GM23338 (cell line): ENCODE measurements around the gene SPSB4. TPM values are rescaled to one million over a fixed set of nuclear protein-coding genes. Genes with fewer than 3 reads are reported as not detected.

Experiments
- ATAC-seq: fragments of 200-7000 bp; cut with Tn5 transposase; 3 replicates; pipeline ENCODE4 v1.9.1; 2020
- DNase-seq: peaks from one replicate; pipeline ENCODE4 v3.0.0-alpha.2; 2015; ENCODE audit warnings: low spot score
- H2AFZ ChIP-seq: fragments of 200-600 bp; sonication (generic); 2 replicates; pipeline ENCODE4 v1.8.0; 2016; ENCODE audit warnings: antibody characterized with exemption, mild to moderate bottlenecking, moderate library complexity
- H3F3A ChIP-seq: fragments of 200-600 bp; sonication (generic); replicated peaks from 2 replicates; pipeline ENCODE4 v1.8.0; 2017; ENCODE audit warnings: antibody characterized with exemption, mixed run types, low read depth
- H3K27ac ChIP-seq: fragments of 200-600 bp; sonication (generic); 2 replicates; pipeline ENCODE4 v1.6.1; 2016; ENCODE audit warnings: low read depth
- H3K27me3 ChIP-seq: fragments of 200-600 bp; sonication (generic); 2 replicates; pipeline ENCODE4 v1.8.0; 2016; ENCODE audit warnings: mild to moderate bottlenecking, mixed run types, moderate library complexity; ENCODE audit not compliant: insufficient read depth
- H3K36me3 ChIP-seq: fragments of 200-600 bp; sonication (generic); 2 replicates; pipeline ENCODE4 v1.8.0; 2016; ENCODE audit warnings: mild to moderate bottlenecking; ENCODE audit not compliant: insufficient read depth
- H3K4me1 ChIP-seq: fragments of 200-600 bp; sonication (generic); 2 replicates; pipeline ENCODE4 v1.8.0; 2016; ENCODE audit warnings: mild to moderate bottlenecking, moderate library complexity; ENCODE audit not compliant: insufficient read depth
- H3K4me2 ChIP-seq: fragments of 200-600 bp; sonication (generic); 2 replicates; pipeline ENCODE4 v1.7.1; 2017; ENCODE audit warnings: mixed run types
- H3K4me3 ChIP-seq: fragments of 200-600 bp; sonication (generic); 2 replicates; pipeline ENCODE4 v1.6.1; 2016; ENCODE audit warnings: mixed run types
- H3K79me2 ChIP-seq: fragments of 200-600 bp; sonication (generic); replicated peaks from 2 replicates; pipeline ENCODE4 v1.8.0; 2017; ENCODE audit warnings: mild to moderate bottlenecking; ENCODE audit not compliant: insufficient read depth
- H3K9me2 ChIP-seq: fragments of 200-600 bp; sonication (generic); 2 replicates; pipeline ENCODE4 v1.8.0; 2017; ENCODE audit not compliant: insufficient read depth
- H4K20me1 ChIP-seq: fragments of 200-600 bp; sonication (generic); replicated peaks from 2 replicates; pipeline ENCODE4 v1.8.0; 2017; ENCODE audit warnings: mild to moderate bottlenecking; ENCODE audit not compliant: insufficient read depth
- H3K27ac Mint-ChIP-seq: 2 replicates; pipeline ENCODE4 v1.8.0; 2020; ENCODE audit warnings: inconsistent platforms, mild to moderate bottlenecking, moderate library complexity, mixed read lengths
- H3K27me3 Mint-ChIP-seq: 3 replicates; pipeline ENCODE4 v1.8.0; 2022; ENCODE audit warnings: low read depth, mild to moderate bottlenecking, moderate library complexity, mixed read lengths, inconsistent platforms; ENCODE audit not compliant: insufficient read depth, poor library complexity
- H3K36me3 Mint-ChIP-seq: 3 replicates; pipeline ENCODE4 v1.8.0; 2021; ENCODE audit warnings: low read depth, mild to moderate bottlenecking, inconsistent platforms, moderate library complexity, mixed read lengths
- H3K4me1 Mint-ChIP-seq: 3 replicates; pipeline ENCODE4 v1.8.0; 2020; ENCODE audit warnings: mild to moderate bottlenecking, inconsistent platforms, mixed read lengths
- H3K4me3 Mint-ChIP-seq: 3 replicates; pipeline ENCODE4 v1.8.0; 2021; ENCODE audit warnings: moderate library complexity, mild to moderate bottlenecking, inconsistent platforms, mixed read lengths
- H3K9me3 Mint-ChIP-seq: 3 replicates; pipeline ENCODE4 v1.8.0; 2020; ENCODE audit warnings: moderate library complexity, mild to moderate bottlenecking, inconsistent platforms, mixed read lengths
- ETS1 ChIP-seq: IDR thresholded peaks from 2 replicates; pipeline ENCODE4 v1.6.1; 2016; ENCODE audit warnings: antibody characterized with exemption
- EZH2phosphoT487 ChIP-seq: fragments of 200-600 bp; sonication (generic); IDR thresholded peaks from one replicate; pipeline ENCODE4 v1.8.1; 2018; ENCODE audit warnings: antibody characterized with exemption; ENCODE audit not compliant: unreplicated experiment
- JUNB ChIP-seq: IDR thresholded peaks from one replicate; pipeline ENCODE4 v1.6.1; 2016; ENCODE audit warnings: antibody characterized with exemption; ENCODE audit not compliant: unreplicated experiment
- POLR2AphosphoS5 ChIP-seq: IDR thresholded peaks from 2 replicates; pipeline ENCODE4 v1.6.1; 2016; ENCODE audit warnings: antibody characterized with exemption, low read depth
- REST ChIP-seq: IDR thresholded peaks from one replicate; pipeline ENCODE4 v1.6.1; 2018; ENCODE audit warnings: antibody characterized with exemption; ENCODE audit not compliant: unreplicated experiment
- STAT1 ChIP-seq: IDR thresholded peaks from one replicate; pipeline ENCODE4 v1.6.1; 2016; ENCODE audit warnings: antibody characterized with exemption; ENCODE audit not compliant: unreplicated experiment
- ZNF114 ChIP-seq: fragments of 250-450 bp; sonication (Bioruptor Pico); IDR thresholded peaks from 2 replicates; pipeline ENCODE4 v1.5.0; 2020; ENCODE audit warnings: mild to moderate bottlenecking, moderate library complexity
- ZNF331 ChIP-seq: fragments of 250-450 bp; sonication (Bioruptor Pico); IDR thresholded peaks from 2 replicates; pipeline ENCODE4 v1.5.0; 2020; ENCODE audit warnings: low read depth, mild to moderate bottlenecking, moderate library complexity
- ZNF462 ChIP-seq: fragments of 250-450 bp; sonication (Bioruptor Pico); IDR thresholded peaks from 2 replicates; pipeline ENCODE4 v1.5.0; 2020; ENCODE audit warnings: mild to moderate bottlenecking, moderate library complexity
- polyA plus RNA-seq: library from polyadenylated mRNA; unstranded; fragments of >200 nt; fragmentation: Nextera tagmentation; extraction: Ambion mirVana; gene quantifications from 2 replicates; pipeline ENCODE4 v1.2.1, GENCODE V29; 2016
- total RNA-seq: library from RNA; depleted of rRNA; stranded (reverse); fragments of >200 nt; shearing (Covaris generic); gene quantifications from 2 replicates; pipeline ENCODE4 v1.2.3, GENCODE V29; 2014

The SPSB4 gene
- total and polyA plus RNA-seq, 2 experiments from 2014 or later, result 6.7 to 25.9 TPM

- no peak overlapping the region for H3K27ac ChIP-seq
- H2AFZ ChIP-seq, result no peak overlapping the region
- H3K27me3 ChIP-seq, result no peaks in the 10 kb centered on the region
- Mint-ChIP-seq H3K27me3 (peaks cover 2% of the 10 kb centered on the region), H3K9me3 (peaks cover 9% of the 10 kb centered on the region), H3K4me1 (peaks cover 12% of the 10 kb centered on the region), H3K27ac (no peak overlapping the region), H3K4me3 (no peak overlapping the region), H3K36me3 (peaks cover 12% of the 10 kb centered on the region)
- DNase-seq, result no peak
- H3K9me2 ChIP-seq, result no peaks in the 10 kb centered on the region
- H3F3A ChIP-seq, result no peaks in the 10 kb centered on the region
- H3K4me3 ChIP-seq, result no peak overlapping the region
- H3K4me1 ChIP-seq, result no peaks in the 10 kb centered on the region
- no peaks in the 10 kb centered on the region for H3K79me2 ChIP-seq
- H3K36me3 ChIP-seq, result no peaks in the 10 kb centered on the region
- no peak for ATAC-seq
- no peaks in the 10 kb centered on the region; the same call in 1 of the 2 replicates for H4K20me1 ChIP-seq
- H3K4me2 ChIP-seq, result no peak overlapping the region
- no peak for TF ChIP-seq ZNF331 (CRISPR knock-in tag)
- TF ChIP-seq ETS1, result no peak
- TF ChIP-seq ZNF114 (CRISPR knock-in tag), result no peak
Measured at GRCh38 chr3:141110322-141110721, 59.2 kb downstream of the SPSB4 start.

- H3K4me3 Mint-ChIP-seq, result no peak overlapping the region
- no peak overlapping the region for H3K27ac Mint-ChIP-seq
- H3K4me2 ChIP-seq, result no peak overlapping the region
- peaks cover 12% of the 10 kb centered on the region for H3K36me3 Mint-ChIP-seq
- ATAC-seq, result no peak
- no peaks in the 10 kb centered on the region for H3F3A ChIP-seq
- DNase-seq, result no peak
- H3K9me2 ChIP-seq, result no peaks in the 10 kb centered on the region
- H3K9me3 Mint-ChIP-seq, result peaks cover 9% of the 10 kb centered on the region
- H3K4me1 ChIP-seq, result no peaks in the 10 kb centered on the region
- no peaks in the 10 kb centered on the region; the same call in 1 of the 2 replicates for H4K20me1 ChIP-seq
- H3K4me3 ChIP-seq, result no peak overlapping the region
- peaks cover 2% of the 10 kb centered on the region for H3K27me3 Mint-ChIP-seq
- no peaks in the 10 kb centered on the region for H3K36me3 ChIP-seq
- H2AFZ ChIP-seq, result no peak overlapping the region
- peaks cover 3% of the 10 kb centered on the region; the same call in 1 of the 3 replicates for H3K4me1 Mint-ChIP-seq
- H3K27me3 ChIP-seq, result no peaks in the 10 kb centered on the region
- no peaks in the 10 kb centered on the region for H3K79me2 ChIP-seq
- H3K27ac ChIP-seq, result no peak overlapping the region
- TF ChIP-seq POLR2AphosphoS5, result no peak
- no peak for TF ChIP-seq JUNB
- no peak for TF ChIP-seq REST
- no peak for TF ChIP-seq EZH2phosphoT487
- no peak for TF ChIP-seq STAT1
- TF ChIP-seq ZNF462 (CRISPR knock-in tag), result no peak
- no peak for TF ChIP-seq ETS1
Measured at GRCh38 chr3:141111364-141112155, 60.4 kb downstream of the SPSB4 start.
